Renal pelvis (tissue), 4 donors: ENCODE data around the gene SIGMAR1. TPM values are rescaled to one million over a fixed set of nuclear protein-coding genes. Genes with fewer than 3 reads are reported as not detected.
A peak's percentile ranks its signal among the peaks of the same experiment; 100 is the strongest.
"Not testable (repeated sequence)": the region's sequence is repeated elsewhere in the genome, so short reads cannot be mapped to it uniquely, and the experiment has no call there.

ENCODE experiments used
- DNase-seq: peaks from one replicate; pipeline ENCODE4 v3.0.0-alpha.2; 2013
- polyA plus RNA-seq, 3 donors: library from polyadenylated mRNA; unstranded; fragments of 120-200 nt; gene quantifications; one replicate each; pipeline ENCODE4 v1.2.1, GENCODE V29; 2013; ENCODE audit not compliant: insufficient read length in 3 of 3

Gene SIGMAR1
- polyA plus RNA-seq, 3 donors = 52.7 to 58.7 (median 56.3) TPM

DNA sequence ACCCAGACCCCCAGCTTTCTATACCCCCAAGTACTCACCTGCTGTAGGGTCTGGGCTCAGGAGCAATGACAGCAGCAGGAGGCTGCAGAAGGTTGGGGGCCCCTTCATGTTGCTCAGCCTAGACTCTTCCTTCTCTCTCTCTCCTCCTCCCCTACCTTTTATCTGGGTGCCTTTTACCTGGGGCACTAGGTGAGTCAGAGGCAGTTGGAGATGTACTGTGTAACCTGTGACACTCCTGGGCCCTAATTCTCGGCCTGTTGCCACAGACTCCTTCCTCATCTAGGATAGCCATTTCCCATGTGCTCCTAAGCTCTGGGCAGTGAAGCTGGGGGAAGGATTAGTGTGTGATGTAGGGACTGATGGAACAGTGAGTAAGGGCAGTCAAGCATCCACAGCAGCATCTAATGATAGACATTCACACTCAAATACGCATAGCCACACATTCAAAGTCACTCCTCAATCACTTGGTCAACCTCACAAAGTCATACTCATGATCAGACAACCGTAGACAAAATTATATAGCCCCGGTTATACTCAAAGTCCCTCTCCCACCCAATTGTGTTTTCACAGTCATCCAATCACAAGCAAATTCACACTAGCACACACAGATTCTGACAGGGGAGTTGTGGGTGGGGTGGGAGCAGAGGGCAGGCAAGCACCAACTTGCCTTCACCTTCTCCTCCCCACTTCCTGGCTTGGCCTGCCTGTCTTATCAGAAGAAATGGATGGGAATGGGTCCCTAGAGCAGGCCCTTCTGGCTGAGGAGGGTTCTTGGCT is 25.1 kb upstream of the SIGMAR1 start, which contains the start of gene CCL27:
Gene CCL27 (minus strand): TSS at position 132 of the 777 bp plus-strand sequence. CDS start 24 bp downstream, at position 108.
- no peak for DNase-seq

DNA sequence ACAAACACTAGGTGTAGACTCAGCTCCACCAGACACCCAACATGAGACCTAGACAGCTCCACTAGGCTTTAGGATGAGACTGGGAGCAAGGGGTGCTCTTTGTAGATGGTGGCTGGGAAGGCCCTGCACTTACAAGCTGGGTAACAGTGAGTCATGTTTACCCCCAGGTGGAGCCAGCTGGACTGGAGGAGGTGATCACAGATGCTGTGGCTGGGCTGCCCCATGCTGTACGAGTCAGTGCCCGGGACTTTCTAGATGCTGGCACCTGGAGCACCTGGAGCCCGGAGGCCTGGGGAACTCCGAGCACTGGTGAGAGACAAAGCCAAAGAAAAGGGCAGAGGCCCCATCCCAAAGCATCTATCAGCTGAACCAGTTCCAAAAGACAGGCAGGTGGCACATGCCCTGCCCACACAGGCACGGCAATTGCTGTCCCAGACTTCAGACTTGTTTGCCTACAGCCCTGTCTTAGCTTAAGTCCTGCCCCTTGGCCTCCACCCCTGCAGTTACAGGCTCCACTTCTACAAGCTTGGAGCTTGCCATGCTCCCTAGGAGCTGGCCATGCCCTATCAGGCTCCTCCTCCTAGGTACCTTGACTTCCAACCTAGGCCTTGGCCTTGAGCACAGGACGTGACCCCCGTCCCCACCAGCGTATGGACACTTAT is 22.1 kb upstream of the SIGMAR1 start:
- DNase-seq = no peak

DNA sequence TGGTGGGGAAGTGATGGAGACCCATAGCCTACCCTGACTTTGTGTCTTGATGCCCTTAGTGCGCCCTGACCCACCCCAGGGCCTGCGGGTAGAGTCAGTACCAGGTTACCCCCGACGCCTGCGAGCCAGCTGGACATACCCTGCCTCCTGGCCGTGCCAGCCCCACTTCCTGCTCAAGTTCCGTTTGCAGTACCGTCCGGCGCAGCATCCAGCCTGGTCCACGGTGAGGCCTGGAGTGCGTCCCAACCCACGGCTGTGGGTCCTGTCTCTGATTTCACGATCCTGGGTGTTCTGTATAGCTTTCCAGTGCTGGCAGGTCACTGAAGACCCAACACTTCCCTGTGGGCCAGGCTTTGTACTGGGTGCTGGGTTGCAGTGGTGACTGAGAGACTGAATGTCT is 20.9 kb upstream of the SIGMAR1 start:
- DNase-seq = no peak

DNA sequence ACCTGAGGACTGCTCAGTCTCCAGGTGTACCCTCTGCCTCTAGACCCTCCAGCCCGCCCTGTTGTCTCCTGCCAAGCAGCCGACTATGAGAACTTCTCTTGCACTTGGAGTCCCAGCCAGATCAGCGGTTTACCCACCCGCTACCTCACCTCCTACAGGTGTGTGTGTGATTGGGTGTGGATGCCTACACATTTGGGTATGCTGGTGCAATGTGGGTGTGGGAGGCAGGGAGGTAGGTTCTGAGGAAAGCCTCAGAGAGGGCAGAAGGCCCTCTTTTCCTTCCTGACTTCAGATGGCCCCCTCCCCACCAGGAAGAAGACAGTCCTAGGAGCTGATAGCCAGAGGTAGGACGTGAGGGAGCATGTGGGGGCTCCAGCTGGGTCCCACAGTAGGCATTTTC is 19.4 kb upstream of the SIGMAR1 start:
- no peak for DNase-seq

DNA sequence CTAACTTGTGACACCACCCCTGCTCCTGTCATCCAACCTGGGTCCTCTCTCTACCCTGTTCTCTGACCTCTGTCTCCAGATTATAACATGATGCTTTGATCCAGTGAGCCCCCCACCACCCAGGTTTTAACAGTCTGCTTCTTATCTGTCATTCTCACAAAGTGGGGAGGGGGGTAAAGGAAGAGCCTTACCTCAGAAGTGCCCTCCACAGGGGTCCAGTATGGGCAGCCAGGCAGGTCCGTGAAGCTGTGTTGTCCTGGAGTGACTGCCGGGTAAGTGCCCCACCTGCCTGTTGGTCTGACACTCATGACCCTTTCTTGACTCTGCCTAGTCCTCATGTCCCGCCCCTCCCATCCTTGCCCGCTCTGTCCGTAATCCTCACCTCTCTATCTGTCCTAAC is 17.8 kb upstream of the SIGMAR1 start:
- no peak for DNase-seq

DNA sequence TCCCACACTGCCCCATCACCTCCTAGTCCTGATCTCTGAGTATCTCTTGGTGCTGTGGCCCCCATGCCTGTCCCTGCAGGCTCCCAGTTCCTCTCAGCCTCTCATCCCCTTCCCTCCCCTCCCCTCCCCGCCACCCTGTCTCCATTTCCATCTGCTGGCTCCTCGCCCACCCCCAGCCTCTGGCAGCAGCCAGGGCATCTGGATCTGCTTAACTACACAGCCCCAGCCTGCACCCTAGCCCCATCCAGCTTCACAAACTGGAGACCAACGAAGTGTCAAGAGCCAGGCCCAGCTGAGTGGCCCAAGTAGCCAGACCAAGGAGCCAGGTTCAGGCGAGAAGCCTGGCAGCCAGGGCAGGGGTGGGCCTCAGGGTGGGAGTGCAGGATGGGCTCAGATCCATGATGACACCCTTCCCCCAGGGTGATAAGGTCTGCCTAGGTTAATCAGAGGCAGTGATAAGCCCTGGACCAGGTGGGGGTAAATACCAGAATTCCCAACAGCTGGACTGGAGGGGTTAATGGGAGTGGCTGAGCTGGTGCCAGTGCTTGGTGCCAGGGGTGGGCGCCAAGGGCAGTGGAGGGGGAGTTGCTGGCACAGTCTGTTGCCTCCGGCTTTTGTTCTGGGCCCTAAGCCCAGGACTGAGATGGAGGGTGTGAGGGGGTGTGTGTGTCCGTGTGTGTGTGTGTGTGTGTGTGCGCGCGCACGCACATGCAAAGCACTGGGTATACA is 16.9 kb upstream of the SIGMAR1 start:
- no peak for DNase-seq

DNA sequence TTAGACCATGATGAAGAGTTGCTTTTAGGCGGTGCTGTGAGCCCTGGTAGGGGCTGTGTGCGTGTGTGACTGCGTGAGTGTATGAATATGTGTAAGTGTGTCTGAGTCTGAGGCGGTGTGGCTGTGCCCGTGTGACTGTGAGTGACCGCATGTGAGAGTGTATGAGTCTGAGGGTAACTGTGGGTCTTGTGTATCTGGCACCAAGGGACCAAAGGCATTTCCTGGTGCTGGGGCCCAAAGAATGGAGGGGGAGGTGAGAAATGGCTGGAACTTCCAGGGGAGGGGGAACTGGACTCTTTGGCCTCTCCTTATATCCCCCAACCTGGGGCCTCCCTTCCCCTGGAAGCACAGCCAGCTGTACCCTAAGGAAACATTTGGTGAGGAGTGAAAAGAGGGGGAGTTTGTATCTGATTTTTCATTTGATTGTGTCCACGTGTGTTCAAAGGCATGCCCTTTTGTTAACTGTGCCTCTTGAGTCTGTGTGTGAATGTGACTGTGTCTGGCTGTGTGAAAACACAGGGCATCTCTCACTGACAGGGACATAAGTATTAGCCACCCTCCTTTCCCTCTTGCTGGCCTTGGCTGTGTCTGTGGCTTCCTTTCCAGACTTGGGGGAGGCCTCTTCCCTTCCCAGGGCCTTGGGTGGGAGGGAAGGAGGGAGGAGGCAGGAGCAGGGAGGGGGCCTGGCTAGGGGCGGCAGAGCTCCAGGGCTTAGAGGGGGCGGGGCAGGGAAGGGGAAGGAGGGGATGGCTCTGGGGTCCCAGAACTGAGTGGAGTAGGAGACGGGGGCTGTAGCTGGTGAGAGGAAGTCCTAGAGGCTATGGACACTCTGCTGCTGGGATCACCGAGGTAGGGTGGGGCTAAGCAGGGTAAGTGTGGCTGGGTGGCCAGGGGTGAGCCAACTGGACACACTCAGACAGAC is 15.8 kb upstream of the SIGMAR1 start:
- peak; percentile 69 for DNase-seq

DNA sequence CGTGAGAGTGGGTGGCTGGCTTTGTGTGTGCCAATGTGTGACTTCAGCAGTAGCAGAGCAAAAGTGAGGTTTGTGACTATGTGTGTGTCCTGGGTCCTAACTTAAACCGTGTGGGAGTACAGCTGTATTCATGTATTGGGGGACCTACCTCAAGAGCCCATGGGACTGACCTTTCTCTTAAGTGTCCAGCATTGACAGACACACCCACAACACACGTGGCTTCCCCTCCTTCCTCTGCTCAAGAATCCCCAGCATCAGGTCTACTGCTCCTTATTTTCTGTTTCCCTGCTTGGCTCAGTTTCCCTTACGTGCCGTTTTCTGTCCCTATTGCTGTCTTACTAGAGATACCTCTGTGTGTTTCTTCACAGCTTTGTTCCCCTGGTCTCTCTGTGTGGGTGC is 15.0 kb upstream of the SIGMAR1 start:
- no peak for DNase-seq

DNA sequence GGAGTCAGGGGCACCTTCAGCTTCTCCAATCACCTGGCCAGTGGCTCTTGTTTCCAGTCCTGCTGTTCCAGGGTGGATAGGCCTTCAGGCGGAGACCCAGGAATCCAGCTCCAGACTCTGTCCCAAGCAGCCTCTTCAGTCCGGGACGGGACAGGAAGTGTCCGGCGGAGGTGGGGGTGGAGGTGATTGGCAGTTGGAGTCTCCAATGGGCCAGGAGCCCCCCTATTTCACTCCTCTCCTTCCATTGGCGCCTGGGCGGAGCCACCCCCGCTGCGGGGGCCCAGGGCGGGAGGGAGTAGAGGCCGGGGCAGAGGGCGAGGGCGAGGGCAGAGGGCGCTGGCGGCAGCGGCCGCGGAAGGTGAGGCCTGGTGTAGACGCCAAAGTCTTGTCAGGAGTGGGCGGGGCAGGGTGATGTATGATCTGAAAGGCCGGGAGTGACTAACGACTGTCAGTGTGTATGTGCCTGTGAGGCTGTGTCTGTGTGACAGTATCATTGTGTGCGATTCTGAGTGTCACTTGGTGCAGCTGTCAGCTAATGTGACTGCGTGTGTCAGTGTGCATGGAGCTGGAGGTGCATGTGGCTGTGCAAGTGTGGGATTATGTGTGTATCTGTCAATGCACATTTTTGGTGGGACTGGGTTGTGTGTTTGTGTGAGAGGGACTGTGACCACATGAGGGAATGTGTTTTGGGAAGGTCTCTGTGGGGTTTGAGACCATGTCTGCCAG is 14.5 kb upstream of the SIGMAR1 start, which contains the start of gene IL11RA:
Gene IL11RA (plus strand): TSS at position 310 of the 726 bp plus-strand sequence. CDS start 3,033 bp downstream, outside the sequence.
- DNase-seq = peak; percentile 77

DNA sequence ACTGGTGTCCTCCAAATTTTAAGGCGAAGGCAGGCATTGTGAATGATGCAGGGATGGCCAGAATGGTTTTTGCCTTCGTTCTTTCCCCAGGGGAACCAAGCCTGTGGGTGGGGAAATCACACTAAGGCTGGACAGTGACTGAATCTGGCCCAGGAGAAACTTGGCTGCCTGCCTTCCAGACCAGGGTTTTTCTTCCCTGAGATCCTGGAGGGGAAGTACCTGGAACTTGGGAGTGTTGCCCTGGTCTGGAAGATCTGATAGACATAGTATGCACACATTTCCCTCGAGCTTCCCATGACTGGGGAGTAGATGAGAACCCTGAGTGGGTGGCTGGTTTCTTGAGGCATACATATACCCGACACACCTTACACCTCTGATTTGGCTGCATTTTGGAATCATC is 13.7 kb upstream of the SIGMAR1 start:
- DNase-seq = no peak

DNA sequence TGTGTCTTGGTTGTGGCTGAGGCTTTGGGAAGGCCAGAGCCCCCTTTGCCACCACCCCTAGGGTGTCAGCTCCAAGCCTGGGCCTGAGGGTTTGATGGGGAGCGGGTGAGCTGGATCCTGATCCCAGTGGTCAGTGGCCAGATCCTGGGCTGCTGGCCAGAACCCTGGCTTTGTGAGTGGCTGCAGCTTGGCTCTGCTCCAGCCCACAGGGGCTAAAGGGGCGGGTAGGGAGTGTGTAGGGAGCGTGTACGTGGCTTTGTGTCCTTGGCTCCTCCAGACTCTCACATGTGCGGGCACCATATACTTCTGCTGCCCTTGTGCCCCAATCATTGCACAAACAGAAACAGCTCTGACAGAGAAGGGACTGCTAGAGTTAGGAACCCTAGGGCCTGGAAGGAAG is 13.2 kb upstream of the SIGMAR1 start:
- DNase-seq = no peak

DNA sequence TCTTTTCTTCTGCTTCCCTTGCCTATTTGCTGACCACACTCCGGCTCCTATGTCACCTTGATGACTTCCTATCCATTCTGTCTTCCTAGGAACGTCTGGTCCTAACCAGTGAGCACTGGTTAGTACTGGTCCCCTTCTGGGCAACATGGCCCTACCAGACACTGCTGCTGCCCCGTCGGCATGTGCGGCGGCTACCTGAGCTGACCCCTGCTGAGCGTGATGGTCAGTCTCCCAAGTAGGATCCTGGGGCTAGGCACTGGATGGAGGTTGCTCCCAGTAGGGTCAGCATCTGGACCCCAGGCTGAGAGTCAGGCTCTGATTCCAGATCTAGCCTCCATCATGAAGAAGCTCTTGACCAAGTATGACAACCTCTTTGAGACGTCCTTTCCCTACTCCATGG is 11.1 kb upstream of the SIGMAR1 start:
- no peak for DNase-seq

DNA sequence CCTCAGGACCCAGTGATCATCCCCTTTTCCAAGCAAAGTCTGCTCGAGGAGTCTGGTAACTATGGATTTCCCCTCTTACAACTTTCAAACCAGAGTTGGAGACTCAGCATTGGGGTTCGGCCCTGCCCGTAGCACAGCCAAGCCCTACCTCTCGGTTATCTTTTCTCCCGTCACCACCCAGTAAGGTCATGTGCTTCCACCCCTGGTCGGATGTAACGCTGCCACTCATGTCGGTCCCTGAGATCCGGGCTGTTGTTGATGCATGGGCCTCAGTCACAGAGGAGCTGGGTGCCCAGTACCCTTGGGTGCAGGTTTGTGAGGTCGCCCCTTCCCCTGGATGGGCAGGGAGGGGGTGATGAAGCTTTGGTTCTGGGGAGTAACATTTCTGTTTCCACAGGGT is 10.1 kb upstream of the SIGMAR1 start:
- no peak for DNase-seq

DNA sequence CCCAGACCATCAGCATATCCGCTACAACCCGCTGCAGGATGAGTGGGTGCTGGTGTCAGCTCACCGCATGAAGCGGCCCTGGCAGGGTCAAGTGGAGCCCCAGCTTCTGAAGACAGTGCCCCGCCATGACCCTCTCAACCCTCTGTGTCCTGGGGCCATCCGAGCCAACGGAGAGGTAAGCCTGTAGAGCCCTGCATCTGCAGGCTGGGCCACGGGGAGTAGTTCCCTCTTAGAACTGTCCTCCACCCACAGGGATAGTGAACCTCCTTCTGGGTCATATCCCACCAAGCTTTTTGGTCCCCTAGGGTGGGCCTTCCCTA is 9.5 kb upstream of the SIGMAR1 start:
- no peak for DNase-seq

DNA sequence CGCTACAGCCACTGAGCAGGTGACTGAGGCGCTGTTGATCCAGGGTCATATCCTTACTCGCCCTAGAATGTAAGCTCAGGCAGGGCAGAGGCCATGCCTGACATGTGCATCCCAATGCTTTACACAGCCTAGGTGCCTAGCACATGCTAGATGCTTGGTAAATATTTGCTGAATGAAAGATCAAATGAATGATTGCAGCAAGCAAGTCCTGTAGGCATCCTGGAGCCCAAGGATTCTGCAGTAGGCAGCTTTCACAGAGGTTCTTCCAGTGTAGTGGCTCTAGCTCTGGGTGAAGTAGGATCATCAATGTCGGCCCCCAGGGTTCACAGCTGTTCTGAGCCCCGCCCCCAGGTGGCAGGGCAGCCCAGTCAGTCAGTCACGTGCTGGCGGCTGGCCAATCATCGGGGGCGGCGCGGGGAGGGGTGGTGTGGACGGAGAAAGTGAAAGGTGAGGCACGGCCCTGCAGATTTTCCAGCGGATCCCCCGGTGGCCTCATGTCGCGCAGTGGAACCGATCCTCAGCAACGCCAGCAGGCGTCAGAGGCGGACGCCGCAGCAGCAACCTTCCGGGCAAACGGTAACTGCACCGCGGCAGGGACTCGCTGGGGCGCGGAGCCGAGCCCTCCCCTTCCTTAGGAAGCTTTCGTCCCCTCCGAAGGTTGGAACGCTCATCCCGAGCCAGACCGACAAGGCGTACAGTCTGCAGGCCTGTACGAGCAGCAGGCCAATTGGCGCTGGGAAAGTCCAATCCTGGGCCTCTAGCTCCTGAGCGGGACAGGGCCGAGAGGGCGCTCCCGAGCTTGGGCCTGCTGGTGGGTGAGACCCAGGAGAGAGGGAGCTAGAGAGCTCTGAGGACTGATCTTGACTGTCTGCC is 8.9 kb upstream of the SIGMAR1 start, which contains the start of gene GALT:
Gene GALT (plus strand): TSS at position 465 of the 873 bp plus-strand sequence. CDS start 30 bp downstream, at position 495.
- peak; percentile 92 for DNase-seq

DNA sequence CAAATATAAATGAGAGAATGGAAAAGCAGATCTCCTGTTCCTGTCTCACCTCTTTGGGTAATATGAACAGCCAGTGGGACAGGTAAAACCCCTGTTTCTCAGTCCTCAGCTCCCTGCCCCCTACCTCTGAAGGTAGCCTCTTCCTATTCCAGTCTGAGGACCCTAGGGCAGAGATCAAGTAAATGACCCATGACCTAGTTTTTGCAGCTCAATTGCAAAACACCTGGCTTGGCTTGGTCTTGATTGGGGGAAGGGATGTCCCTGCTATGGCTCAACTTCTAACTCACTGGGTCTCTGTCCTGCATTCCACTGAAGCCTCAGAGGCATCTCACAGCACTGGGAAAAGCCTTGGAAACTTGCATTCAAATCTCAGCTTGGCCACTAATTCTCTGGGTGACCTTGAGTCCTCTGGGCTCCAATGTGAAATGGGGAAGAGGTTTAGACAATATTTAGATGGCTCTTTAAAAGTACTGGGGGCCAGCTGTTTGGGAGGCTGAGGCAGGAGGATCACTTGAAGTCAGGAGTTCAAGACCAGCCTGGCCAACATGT is 7.3 kb upstream of the SIGMAR1 start:
- no peak for DNase-seq

DNA sequence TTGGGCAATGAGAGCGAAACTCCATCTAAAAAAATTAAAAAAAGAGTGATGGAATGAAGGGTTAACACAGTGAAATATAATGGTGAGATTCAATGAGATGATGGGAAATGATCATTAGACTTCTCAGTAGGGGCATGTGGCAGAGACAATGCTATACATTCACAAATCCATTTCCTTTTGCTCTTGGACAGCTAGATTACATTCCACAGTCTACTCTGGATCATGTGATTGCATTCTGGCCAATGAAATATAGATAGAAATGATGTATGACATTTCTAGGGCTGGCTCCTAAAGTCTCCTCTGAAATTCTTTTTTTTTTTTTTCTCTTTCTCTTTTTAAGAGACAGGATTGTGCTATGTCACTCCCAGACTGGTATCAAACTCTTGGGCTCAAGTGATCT is 5.1 kb upstream of the SIGMAR1 start:
- no peak for DNase-seq

DNA sequence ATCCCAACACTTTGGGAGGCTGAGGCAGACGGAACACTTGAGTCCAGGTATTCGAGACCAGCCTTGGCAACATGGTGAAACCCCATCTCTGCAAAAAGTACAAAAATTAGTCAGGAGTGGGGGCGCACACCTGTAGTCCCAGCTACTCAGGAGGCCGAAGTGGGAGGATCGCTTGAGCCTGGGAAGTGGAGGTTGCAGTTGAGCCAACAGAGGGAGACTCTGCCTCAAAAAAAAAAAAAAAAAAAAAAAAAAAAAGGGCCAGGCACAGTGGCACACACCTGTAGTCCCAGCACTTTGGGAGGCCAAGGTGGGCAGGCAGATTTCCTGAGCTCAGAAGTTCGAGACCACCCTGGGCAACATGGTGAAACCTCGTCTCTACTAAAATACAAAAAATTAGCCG is 1.7 kb upstream of the SIGMAR1 start:
- not testable (repeated sequence) for DNase-seq

DNA sequence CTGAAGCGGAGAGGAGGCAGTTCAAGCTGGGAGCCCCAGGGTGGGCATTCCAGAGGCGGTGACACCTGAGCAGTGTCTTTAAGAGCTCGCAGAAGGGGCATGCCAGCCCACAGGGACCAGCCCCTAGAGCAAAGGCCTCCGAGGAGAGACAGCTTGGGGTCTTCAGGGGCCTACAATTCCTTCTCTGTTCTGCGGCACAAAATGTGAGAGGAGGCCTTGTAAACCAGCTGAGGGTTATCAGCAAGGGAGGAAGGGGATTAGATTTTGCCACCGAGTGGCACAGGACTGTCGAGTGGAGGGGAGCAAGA is 505 bp upstream of the SIGMAR1 start:
- no peak for DNase-seq
